Loucy (cell line): Measurements from ENCODE around the gene ALCAM.

Source experiments
- H2AFZ ChIP-seq: fragments of 200-600 bp; sonication (generic); 2 replicates; pipeline ENCODE4 v1.6.0; 2016; ENCODE audit warnings: antibody characterized with exemption, mild to moderate bottlenecking, low read length, moderate library complexity
- H3F3A ChIP-seq: fragments of 200-600 bp; 2 replicates; pipeline ENCODE4 v1.6.0; 2016; ENCODE audit warnings: antibody characterized with exemption, low read depth, mild to moderate bottlenecking
- H3K27me3 ChIP-seq: fragments of 200-600 bp; sonication (generic); 2 replicates; pipeline ENCODE4 v1.6.1; 2014; ENCODE audit warnings: low read length, mild to moderate bottlenecking; ENCODE audit not compliant: insufficient read depth, poor library complexity, severe bottlenecking
- H3K36me3 ChIP-seq: fragments of 200-600 bp; sonication (generic); 2 replicates; pipeline ENCODE4 v1.6.1; 2016; ENCODE audit warnings: low read length; ENCODE audit not compliant: insufficient read depth
- H3K4me1 ChIP-seq: fragments of 200-600 bp; sonication (generic); 2 replicates; pipeline ENCODE4 v1.5.1; 2014; ENCODE audit warnings: low read length, mild to moderate bottlenecking; ENCODE audit not compliant: insufficient read depth, poor library complexity, severe bottlenecking
- H3K4me2 ChIP-seq: fragments of 200-600 bp; sonication (generic); 2 replicates; pipeline ENCODE4 v1.6.0; 2014; ENCODE audit warnings: antibody characterized with exemption, low read length, low read depth, mild to moderate bottlenecking; ENCODE audit not compliant: poor library complexity, severe bottlenecking
- H3K4me3 ChIP-seq: fragments of 200-600 bp; sonication (generic); 2 replicates; pipeline ENCODE4 v1.5.1; 2014; ENCODE audit warnings: low read length, mild to moderate bottlenecking, mixed read lengths; ENCODE audit not compliant: poor library complexity, severe bottlenecking
- H3K79me2 ChIP-seq: fragments of 200-600 bp; sonication (generic); 2 replicates; pipeline ENCODE4 v1.6.1; 2014; ENCODE audit warnings: low read length; ENCODE audit not compliant: insufficient read depth
- H3K9ac ChIP-seq: fragments of 200-600 bp; sonication (generic); 2 replicates; pipeline ENCODE4 v1.6.0; 2014; ENCODE audit warnings: mild to moderate bottlenecking, low read depth, low read length, moderate library complexity; ENCODE audit not compliant: poor library complexity, severe bottlenecking
- H3K9me2 ChIP-seq: fragments of 200-600 bp; sonication (generic); replicated peaks from 2 replicates; pipeline ENCODE4 v1.6.1; 2016; ENCODE audit warnings: low read depth, low read length, mixed read lengths
- H3K9me3 ChIP-seq: fragments of 200-600 bp; sonication (generic); 2 replicates; pipeline ENCODE4 v1.6.1; 2014; ENCODE audit warnings: mild to moderate bottlenecking, antibody characterized with exemption, low read length, low read depth; ENCODE audit not compliant: insufficient read depth
- H4K20me1 ChIP-seq: fragments of 200-600 bp; sonication (generic); 2 replicates; pipeline ENCODE4 v1.6.0; 2014; ENCODE audit warnings: antibody characterized with exemption, low read length, mild to moderate bottlenecking; ENCODE audit not compliant: insufficient read depth, poor library complexity, severe bottlenecking
- EZH2phosphoT487 ChIP-seq: fragments of 200-600 bp; IDR thresholded peaks from 2 replicates; pipeline ENCODE4 v1.6.1; 2018; ENCODE audit warnings: antibody characterized with exemption, mild to moderate bottlenecking, moderate library complexity, borderline replicate concordance
- TF ChIP-seq, protein P1 (sequence below): fragments of 200-600 bp; sonication (generic); conservative IDR thresholded peaks from 2 replicates; pipeline ENCODE4 v1.5.1; 2014; ENCODE audit warnings: mild to moderate bottlenecking, antibody characterized with exemption, low read length

Gene ALCAM

DNA sequence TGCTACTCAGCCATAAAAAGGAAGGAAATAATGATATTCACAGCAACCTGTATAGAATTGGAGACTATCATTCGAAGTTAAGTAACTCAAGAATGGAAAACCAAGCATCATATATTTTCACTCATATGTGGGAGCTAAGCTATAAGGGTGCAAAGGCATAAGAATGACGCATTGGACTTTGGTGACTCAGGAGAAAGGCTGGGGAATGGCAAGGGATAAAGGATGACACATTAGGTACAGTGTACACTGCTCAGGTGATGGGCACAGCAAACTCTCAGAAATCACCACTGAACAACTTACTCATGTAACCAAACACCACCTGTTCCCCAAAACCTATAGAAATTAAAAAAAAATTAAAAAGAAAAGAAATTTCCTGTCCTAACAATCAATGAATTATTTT is 42.7 kb downstream of the ALCAM start:
- Histone ChIP-seq H3K4me1 (no peaks in the 10 kb centered on the region), H4K20me1 (no peaks in the 10 kb centered on the region), H3K9ac (no peak overlapping the region), H3K4me2 (no peak overlapping the region), H3K9me3 (no peaks in the 10 kb centered on the region), H3K79me2 (no peaks in the 10 kb centered on the region), H3K36me3 (no peaks in the 10 kb centered on the region), H3K27me3 (no peaks in the 10 kb centered on the region), H3F3A (no peaks in the 10 kb centered on the region), H3K4me3 (no peak overlapping the region), H2AFZ (no peak overlapping the region), H3K9me2 (no peaks in the 10 kb centered on the region)
- TF ChIP-seq EZH2phosphoT487 = no peak
- TF ChIP-seq, protein P1, sequence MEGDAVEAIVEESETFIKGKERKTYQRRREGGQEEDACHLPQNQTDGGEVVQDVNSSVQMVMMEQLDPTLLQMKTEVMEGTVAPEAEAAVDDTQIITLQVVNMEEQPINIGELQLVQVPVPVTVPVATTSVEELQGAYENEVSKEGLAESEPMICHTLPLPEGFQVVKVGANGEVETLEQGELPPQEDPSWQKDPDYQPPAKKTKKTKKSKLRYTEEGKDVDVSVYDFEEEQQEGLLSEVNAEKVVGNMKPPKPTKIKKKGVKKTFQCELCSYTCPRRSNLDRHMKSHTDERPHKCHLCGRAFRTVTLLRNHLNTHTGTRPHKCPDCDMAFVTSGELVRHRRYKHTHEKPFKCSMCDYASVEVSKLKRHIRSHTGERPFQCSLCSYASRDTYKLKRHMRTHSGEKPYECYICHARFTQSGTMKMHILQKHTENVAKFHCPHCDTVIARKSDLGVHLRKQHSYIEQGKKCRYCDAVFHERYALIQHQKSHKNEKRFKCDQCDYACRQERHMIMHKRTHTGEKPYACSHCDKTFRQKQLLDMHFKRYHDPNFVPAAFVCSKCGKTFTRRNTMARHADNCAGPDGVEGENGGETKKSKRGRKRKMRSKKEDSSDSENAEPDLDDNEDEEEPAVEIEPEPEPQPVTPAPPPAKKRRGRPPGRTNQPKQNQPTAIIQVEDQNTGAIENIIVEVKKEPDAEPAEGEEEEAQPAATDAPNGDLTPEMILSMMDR = no peak

DNA sequence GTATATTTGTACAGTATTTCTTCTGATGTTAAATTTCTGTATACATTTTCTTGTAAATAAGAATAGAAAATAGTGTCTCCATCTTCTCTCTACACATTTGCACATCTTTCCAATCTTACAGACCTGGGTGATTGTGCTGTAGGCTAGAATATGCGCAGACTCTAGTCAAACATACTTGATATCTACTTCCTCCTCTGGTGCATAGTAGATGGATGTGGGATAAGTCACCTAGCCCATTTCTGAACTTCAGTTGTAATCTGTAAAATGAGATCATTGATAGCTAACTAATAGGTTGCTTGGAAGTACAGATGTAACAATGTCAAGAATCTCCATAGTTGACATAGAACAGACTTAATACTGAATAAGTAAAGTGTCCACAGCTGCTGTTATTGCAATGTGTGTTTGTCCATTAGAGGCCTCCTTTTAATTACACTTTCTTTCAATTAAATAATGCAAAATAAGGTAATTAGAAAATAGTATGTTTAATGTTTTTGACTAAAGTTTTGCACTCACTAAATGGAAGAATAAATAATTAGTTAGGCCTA is 46.7 kb downstream of the ALCAM start:
- H3K27me3 ChIP-seq = no peaks in the 10 kb centered on the region
- TF ChIP-seq, protein P1 = no peak
- TF ChIP-seq EZH2phosphoT487 = no peak
- no peaks in the 10 kb centered on the region for H3F3A ChIP-seq
- H3K4me3 ChIP-seq = no peak overlapping the region
- no peaks in the 10 kb centered on the region for H3K36me3 ChIP-seq
- H4K20me1 ChIP-seq = no peaks in the 10 kb centered on the region
- no peak overlapping the region for H2AFZ ChIP-seq
- no peaks in the 10 kb centered on the region for H3K9me3 ChIP-seq
- H3K79me2 ChIP-seq = no peaks in the 10 kb centered on the region
- H3K9me2 ChIP-seq = no peaks in the 10 kb centered on the region
- no peaks in the 10 kb centered on the region for H3K4me1 ChIP-seq
- H3K4me2 ChIP-seq = no peak overlapping the region
- no peak overlapping the region for H3K9ac ChIP-seq

DNA sequence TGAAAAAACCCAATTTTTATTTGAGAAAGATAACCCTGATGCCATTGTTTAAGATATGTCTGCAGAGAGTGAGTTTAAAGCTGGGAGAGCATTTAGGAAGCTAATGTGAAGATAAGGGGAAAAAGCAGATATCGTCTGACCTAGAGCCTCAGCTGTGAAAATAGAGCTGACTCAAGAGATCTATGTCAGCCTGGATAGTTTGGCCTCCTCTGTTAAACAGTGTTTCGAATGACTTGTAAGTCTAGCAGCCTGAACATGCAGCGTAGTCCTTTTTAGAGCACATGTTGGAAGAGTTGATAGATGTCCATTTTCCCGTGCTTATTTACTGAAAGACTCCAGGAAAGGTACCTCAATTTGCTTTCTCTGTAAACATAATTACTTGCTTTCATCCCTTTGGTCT is 48.1 kb downstream of the ALCAM start:
- no peak overlapping the region for H3K4me2 ChIP-seq

More for the DNA sequence above, 48.1 kb downstream of the ALCAM start:
- Histone ChIP-seq H3K79me2 (no peaks in the 10 kb centered on the region), H3K27me3 (no peaks in the 10 kb centered on the region), H3K9ac (no peak overlapping the region), H3F3A (no peaks in the 10 kb centered on the region), H3K9me2 (no peaks in the 10 kb centered on the region), H3K9me3 (no peaks in the 10 kb centered on the region), H3K36me3 (no peaks in the 10 kb centered on the region), H3K4me3 (no peak overlapping the region), H2AFZ (no peak overlapping the region), H4K20me1 (no peaks in the 10 kb centered on the region), H3K4me1 (no peaks in the 10 kb centered on the region)
- TF ChIP-seq, protein P1 = no peak
- no peak for TF ChIP-seq EZH2phosphoT487
